NCI-H526 (cell line): ENCODE measurements around the gene LYRM4.

Experiments used
- DNase-seq, 2 experiments: peaks; one replicate each; lab custom pipeline; 2025; lab: John Stamatoyannopoulos, UW

LYRM4 gene

DNA sequence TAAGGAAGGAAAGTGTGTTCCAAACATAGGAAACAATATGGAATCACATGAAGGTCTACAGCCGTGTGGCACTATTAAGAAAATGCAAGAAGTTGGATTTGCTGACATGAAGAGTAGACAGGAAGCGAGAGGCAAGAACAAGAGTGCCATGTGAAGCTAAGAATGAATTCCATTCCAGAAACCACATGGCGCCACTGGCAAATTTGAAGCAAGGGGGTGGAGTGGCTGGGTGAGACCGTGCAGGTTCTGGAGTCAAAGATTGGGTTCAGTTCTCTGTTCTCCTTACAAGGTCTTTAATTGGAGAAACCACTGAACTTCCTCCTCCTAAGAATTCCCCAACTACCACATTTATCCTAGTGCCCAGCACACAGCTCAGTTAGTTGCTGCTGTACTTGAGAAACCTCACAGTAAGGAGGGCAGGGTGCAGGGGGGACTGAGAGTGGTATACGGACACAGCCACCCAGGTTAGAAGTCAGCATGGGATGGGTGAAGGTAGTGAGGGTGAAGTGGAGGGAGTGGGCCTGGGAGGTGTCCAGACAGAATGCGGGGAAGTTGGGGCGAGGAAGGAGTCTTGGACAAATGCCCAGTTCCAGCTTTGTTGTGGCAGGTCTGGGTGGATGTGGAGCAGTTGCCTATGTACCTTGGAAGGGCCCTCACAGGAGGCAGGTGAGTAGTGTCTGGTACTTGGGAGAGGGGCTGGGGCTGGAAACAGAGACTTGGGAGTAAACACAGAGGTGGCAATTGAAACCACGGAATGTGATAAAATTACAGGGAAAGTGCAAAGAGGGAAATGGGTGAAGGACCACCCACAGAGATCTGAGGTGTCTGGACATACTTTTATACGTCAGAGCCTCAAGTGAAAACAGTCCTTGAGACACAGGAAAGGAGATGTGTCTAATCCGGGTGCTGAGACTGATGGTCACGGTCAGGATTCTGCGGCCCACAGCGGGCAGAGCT lies 14.3 kb downstream of the LYRM4 start:
- DNase-seq = no peak

DNA sequence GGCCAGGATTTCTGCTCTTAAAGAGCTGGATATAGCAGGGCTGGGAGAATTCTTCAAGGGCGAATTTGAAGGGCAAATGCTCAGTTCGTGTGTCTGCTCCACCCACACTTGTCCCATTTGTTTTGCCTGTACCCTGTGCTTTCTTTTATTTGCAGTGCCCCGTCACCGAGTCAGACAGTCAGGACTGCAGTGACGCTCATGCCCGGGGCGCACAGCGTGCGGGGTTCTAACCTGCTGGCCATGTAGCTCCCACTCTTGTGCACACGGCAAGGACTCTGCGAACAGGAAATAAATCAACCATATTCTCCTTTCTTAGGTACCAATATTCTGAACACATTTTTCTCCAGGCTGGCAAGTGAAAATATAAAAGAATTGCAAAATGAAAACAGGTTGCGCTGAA lies 17.7 kb downstream of the LYRM4 start:
- DNase-seq = no peak

DNA sequence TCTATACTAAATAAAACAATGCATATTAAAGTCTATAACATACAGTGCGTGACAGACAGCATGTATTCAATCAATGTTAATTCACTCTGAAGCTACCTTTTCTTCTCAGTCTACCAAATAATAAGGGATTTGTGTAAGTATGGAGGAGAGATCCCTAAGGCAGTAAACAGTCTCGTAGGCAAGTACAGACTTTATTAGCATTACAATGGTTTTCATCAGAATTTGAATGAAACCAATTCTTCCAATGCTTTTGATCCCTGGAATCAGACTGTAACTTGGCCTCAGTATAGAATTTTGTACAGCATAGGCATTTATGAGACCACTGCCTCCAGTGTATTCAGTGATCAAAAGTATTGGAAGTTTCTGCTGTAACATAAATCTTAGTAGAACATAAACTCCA lies 19.5 kb downstream of the LYRM4 start:
- DNase-seq = no peak

DNA sequence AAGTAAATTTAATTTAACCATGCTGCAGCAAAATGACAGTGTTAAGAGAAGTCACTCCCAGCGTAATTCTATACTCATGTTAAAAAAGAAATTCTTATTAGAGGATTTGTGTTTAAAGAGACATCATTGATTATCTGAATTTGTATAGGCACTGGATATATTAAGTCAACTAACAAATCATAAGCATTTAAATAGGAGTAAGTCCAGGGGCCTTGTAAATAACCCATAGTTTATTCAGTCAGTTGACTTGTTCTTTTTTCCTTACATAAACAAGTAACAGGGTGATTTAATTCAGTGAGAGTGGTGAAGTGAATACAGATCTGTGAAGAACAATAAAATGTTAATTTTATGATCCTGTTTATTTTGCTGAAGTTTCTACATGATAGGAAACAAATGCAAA lies 22.4 kb downstream of the LYRM4 start:
- DNase-seq = no peak

DNA sequence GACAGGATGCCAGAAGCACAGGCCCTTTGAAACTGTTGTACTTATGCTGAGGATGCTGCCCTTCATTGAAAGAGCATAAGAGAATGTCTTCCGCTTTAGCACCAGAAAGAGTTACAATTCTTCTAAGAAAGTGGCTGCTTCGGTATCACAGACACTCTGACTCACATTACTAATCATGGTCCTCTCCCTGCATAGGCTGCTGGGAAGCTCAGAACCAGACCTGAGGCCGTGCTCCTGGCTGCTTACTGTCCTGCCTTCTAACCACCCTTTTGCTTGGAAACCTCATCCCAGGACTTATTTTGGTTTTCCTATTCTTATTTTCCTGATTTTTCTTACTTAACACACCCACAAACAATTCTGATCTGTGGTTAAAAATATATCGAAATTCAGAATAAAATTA lies 22.9 kb downstream of the LYRM4 start:
- DNase-seq = no peak

DNA sequence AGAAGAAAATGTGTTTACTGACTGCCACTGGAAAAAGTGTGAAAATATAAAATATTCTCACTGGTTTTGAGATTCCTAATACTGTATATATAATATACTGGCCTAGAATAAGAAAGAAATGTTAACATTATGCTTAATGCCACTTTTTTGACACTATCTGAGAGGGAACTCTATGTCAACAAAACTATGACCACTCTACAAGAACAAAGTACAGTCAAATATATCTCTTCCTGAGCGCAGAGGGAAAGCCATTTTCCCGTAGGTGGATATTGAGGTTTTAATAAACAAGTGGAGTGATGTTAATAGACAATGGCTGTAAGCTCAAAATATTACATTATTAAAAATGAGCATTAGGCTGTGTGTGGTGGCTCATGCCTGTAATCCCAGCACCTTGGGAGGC lies 24.9 kb downstream of the LYRM4 start:
- no peak for DNase-seq

DNA sequence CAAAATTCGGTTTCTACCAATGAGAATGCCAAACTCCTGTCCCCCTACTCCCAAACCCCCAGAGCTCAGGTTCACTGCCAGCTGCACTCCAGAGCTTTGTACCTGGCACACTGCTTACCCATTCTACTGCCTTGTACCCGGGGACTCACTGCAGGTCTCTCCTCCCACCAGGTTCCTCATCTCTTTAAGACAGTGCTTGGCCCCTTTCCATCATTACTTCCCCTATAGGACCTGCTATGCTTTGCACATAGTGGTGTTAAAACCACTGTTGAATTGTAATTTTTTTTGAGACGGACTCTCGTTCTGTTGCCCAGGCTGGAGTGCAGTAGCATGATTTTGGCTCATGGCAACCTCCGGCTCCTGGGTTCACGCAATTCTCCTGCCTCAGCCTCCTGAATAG lies 25.9 kb downstream of the LYRM4 start:
- DNase-seq = no peak

DNA sequence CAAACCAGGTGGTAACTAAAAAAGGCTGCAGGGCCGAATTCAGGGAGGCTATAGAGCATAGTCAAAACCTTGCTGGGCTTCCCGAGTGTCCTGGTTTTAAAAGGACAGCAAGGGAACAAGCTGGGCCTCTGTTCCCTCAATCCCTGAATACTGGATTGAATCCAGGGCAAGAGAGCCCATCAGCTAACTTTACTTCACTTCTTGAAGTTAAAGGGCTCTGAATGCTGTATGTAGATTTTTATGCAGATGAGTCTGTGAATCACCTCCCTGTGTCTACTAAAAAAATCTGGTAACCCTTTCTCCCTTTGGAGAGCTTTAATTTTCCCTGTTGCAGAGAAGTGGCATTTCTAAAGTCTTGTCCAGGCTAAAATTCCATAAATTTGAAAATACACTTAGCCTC lies 29.5 kb downstream of the LYRM4 start:
- no peak for DNase-seq

DNA sequence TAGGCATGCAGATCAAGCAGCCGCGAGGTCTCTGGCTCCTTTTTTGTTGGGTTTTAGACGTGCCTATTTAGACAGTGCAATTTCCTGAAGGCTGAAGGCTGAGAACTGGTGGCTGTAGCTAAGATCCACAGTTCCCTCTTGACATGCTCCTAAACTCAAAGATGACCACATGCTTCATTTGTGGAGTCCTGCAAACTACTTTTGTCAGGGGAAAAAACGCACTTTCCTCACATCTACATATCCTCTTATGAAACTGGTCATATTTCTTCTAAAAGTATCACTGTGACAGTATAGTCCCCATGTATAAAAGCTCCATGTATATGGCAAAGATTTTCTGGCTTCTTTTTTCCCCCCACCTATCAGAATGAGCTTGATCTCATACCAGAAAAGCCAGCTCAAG lies 30.7 kb downstream of the LYRM4 start:
- DNase-seq = no peak

DNA sequence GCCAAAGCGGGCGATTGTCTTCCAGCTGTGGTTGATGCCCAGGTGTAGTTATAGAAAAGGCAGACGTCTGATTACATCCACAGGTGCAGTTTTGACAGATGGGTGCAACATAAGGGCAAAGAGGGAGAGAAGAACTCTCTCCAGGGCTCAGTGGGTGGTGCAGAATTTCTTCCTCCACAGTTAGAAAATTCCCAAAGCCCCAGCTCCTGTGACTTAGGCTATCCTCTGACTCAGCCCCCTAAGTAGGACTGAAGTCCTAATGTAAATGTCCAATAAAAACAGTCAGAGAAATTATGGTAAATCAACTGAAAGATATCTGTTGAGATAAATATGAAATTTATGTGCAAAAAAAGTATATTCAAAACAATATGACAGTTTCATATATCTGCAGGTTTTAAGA lies 31.4 kb downstream of the LYRM4 start:
- DNase-seq = no peak

DNA sequence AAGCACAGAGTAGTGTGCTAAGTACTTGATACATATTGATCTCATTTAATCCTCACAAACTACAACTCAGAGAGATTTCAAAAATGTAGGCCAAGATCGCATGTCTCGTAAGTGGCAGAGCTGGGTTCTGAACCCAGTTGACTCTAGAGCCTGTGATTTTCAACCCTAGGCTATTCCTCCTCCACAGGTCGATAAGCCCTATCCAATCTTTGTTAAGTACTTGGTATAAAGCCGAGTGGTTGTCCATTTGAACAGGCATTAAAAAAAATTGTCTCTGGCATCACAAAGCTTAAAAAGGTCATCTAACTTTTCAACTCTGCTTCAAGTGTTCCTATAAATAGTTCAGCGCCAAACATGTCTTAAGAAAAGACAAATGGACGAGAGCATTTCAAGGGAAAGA lies 37.4 kb downstream of the LYRM4 start:
- DNase-seq = no peak

DNA sequence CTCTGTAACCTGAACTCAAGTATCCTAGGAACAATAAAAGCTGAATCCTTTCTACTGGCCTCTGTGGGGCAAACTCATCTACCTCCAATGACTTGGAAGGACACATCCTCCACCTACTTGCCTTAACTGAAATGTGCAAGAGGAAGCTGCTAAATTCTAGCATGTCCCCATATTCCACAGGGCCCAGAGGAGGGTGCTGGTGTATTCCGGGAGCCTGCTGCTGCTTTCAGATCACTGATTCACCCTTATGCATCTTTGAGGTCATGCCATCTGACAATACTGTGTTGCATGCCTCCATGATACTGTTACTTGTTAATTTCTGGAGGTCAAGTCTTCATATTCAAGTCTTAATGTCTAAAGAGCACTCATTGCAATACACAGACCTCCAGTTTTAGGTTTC lies 40.3 kb downstream of the LYRM4 start:
- DNase-seq = no peak

DNA sequence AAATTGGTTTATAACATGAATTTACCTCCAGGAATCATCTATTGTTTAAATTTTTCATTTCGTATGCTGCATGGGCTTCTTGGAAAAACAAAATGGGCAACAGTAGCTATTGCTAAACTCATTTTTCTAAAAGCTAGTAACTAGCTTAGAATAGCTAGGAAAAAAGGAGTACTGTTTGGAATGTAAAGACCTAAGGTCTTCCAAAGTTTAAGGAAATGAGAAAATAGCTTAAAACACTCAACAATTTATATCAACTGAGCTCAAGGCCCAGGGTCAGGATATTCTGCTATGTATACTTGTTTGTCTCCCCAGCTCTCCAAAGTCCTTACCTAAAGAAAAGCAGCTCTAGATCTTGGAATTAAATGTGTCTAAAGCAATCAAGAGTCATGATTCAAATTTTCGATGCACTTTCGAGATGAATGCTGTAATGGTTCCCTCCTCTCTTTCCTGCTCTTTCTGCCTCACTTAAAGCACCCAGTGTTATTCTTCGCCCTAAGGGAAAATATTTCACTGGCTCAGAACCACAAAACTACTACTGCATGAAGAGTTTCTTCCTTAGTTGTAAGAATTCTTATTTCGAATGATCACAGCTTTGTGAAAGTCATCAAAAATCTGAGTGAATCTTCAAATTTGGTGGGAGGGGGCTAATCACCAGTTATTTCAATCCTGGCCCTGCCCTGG lies 41.6 kb downstream of the LYRM4 start:
- DNase-seq = no peak

DNA sequence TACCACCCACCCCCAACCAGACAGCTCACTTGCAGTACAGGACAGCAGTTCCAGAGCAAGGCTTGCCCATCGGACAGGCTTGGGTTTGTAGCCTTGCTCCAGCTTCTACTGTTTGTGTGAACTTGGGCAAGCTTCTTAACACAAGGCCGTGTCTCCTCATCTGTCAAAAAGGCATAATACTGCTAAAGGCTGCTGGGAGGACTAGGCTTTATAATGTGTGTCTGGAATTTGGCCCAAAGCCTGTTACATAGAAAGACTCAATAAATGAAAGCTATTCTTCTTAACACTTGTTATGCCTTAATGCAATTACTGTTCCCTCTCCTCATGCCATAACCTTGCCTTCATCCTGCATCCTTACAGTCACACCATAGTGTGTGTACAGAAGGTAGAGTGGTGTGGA lies 43.4 kb downstream of the LYRM4 start:
- no peak for DNase-seq

DNA sequence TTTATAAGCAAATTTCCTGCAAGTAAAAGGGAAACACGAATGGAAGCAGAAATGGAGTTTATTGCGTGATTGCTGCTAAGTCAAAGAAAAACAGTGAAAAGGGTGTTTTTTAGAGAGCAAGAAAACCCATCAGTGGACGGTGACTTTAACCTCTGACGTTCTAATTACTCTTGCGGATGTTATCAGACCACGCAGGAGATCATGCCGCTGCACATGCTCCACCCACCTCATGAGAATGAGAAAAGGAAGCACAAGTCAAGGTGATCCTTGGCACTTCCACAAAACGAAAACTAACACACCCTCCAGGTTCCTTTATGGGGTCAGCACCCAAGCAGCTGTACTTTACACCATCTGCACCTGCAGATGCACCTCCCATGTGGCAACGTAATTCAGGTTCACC lies 45.0 kb downstream of the LYRM4 start:
- DNase-seq = no peak

DNA sequence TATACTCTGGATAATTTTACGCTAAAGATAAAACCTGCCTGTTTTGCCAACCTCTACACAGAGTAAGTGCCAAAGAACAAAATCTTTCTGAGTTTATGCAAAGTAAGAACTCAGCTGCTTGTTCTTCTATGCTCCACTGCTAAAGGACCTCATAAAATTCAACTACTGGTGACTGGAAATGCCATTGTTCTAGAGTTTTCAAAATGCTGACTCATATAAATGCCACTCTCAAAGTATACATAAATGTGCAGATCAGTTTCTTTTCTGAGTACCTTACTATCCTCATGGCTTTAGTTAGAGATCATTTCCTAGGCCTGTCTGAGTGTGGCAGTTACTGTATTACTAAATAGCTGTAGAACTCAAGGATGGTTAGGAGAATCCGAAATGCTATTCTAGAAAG lies 45.6 kb downstream of the LYRM4 start:
- DNase-seq = peak; percentile 6 to 26

DNA sequence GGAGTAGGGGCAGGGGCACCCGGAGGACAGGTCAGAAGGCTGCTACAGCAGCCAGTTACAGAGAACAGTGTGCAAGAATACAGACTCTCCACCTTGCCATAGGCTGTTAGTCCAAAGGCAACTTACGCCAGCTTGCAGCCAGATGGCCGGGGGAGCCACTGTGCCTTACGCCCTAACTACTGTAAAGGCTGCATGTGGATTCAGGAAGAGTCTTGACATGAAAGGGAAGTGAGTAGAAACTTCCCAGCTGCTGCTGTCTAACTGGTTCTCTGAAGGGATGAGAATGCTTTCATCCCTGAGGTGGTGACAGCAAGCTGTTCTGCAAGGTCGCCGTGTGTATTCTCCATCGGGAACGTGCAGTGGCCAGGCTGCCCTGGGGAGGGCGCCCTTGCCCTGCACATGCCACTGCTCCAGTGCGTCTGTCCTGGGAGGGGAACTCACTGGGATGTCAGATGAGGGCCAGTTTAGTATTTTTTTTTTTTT lies 46.1 kb downstream of the LYRM4 start:
- DNase-seq = peak in 1 of 2 experiments; percentile 41

DNA sequence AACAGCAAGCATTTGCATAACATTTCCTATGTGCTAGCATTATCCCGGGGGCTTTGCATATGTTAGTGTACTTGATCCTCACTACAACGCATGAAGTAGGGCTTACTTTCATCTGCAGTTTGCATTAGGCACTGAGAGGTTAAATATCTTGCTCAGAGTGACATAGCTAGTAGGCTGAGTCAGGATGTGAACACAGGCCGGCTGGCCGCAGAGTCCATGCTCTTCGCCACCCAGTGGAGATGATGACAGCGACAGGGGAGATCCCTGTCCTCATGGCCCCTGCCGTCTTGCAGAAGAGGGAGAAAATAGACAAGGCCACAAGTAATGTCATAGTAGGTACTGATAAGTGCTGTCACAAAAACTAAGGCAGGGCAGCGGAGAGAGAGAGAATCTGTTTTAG lies 46.9 kb downstream of the LYRM4 start:
- peak; percentile 58 to 64 for DNase-seq

DNA sequence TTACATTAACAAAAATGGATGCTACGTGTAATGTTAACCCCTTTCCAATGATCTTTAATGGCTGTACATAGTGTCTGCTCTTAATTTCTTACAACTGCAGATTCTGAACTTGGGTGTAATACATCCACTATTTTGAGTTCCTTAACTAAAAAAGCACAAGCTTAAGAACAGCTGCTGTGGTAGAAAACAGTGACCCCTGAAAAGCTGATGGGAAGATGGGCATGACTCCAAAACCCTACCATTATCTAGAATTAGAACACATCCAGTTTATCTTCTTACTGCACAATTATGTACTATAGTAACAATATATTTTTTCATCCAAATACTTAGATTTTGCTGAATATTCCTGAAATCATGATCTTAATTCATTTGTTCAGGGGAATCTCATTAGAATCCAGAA lies 49.3 kb downstream of the LYRM4 start:
- no peak for DNase-seq

DNA sequence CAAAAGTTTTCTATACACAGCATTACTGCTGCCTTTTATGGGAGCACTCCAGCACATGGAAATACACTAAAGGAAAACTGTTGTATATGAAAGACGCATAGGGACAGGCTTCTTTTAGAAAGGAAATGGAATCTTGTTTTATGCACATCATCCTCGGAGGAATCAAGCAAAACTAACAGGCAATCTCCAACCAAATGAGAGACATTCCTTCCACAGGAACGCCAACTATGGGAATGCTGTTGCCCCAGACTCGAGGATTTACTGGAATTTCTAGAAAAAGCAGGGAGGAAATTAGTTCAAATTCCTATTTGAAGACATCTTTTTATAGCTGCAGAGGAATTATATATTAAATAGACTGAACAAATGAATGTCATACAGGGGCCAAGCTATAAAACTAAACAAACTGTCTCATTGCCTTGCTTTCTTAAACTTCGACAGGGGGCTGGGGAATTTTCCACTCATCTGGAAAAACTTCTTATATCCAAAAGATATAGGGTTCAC lies 52.2 kb downstream of the LYRM4 start:
- DNase-seq = no peak

DNA sequence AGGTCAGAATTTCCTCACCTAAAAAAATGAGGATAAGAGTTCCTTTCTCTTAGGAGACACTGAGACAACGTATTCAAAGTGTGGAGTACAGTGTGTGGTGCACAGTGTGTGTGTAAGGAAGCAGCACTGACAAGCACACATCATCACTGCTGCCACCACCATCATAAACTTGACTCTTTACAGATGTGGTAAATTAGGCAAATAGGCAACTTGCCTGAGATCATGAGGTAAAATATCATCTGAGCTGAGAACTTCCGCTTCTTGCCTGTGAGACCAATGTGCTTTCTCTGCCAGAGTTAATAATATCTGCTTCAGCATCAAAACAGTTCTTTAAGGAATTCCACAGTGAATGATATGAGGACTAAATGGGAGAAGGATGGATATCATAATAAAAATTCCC lies 52.7 kb downstream of the LYRM4 start:
- DNase-seq = no peak

DNA sequence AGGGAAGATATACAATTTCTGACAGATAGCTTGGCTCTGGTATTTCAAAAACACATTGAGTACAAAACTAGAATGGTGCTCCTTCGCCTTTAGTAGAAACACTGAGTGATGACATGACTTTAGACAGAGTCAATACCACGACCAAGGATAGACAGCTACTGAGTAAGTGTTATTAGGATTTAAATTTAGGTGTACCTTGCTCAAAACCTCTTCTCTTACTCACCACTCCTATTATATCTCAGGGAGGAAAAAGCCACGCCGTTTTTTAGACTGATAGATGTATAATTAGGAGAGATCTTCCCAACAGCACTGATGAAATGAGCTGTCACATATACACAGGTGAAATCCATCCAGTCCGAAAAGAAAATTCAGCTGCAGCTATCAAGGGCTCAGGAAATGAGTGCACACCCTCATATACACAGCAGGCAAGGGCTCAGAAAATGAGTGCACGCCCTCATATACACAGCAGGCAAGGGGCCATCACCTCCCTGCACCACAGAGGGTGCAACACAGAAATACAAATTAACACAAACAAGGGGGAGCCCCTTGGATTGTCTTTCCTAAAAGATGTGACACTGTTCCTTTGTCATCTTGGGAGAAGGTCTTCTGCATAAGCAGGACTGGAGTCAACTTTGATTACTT lies 53.7 kb downstream of the LYRM4 start:
- no peak for DNase-seq
